Mucosa of rectum (tissue), 2 donors: Measurements from ENCODE around the gene POLR3A.

Source experiments
- H3K27ac ChIP-seq, 2 donors: one replicate each; pipeline ENCODE4 v1.7.0; 2013; ENCODE audit warnings: inconsistent platforms in 2 of 2, low read depth in 2 of 2, low read length in 2 of 2
- H3K27me3 ChIP-seq, 2 donors: one replicate each; pipeline ENCODE4 v1.7.0; 2013; ENCODE audit warnings: low read length in 2 of 2; ENCODE audit not compliant: control insufficient read depth in 2 of 2, insufficient read depth in 2 of 2
- H3K36me3 ChIP-seq, 2 donors: one replicate each; pipeline ENCODE4 v1.7.0; 2013; ENCODE audit warnings: low read length in 2 of 2; ENCODE audit not compliant: control insufficient read depth in 2 of 2, insufficient read depth in 2 of 2
- H3K4me1 ChIP-seq, 2 donors: one replicate each; pipeline ENCODE4 v1.7.0; 2013; ENCODE audit warnings: low read length in 2 of 2, mild to moderate bottlenecking in 1 of 2; ENCODE audit not compliant: control insufficient read depth in 2 of 2, insufficient read depth in 2 of 2
- H3K4me3 ChIP-seq, 2 donors: one replicate each; pipeline ENCODE4 v1.7.0; 2013; ENCODE audit warnings: low read length in 2 of 2
- H3K9ac ChIP-seq, 2 donors: one replicate each; pipeline ENCODE4 v1.7.0; 2013; ENCODE audit warnings: low read length in 2 of 2, low read depth in 1 of 2, mild to moderate bottlenecking in 1 of 2
- H3K9me3 ChIP-seq, 2 donors: one replicate each; pipeline ENCODE4 v1.7.0; 2013; ENCODE audit warnings: low read length in 2 of 2; ENCODE audit not compliant: control insufficient read depth in 2 of 2
- donor health status: healthy.
- donor health status: Normal muscosa, but diverticular disease.

POLR3A gene

GRCh38 chr10:78039743-78040142, 10.4 kb upstream of the POLR3A start:
- Histone ChIP-seq H3K4me3 (no peak overlapping the region), H3K36me3 (peaks cover 56 to 67% of the 10 kb centered on the region in 2 donors), H3K9ac (no peak overlapping the region), H3K4me1 (peaks cover 10 to 12% of the 10 kb centered on the region in 2 donors), H3K27ac (no peak overlapping the region), H3K27me3 (no peaks in the 10 kb centered on the region), H3K9me3 (no peaks in the 10 kb centered on the region)

- no peak overlapping the region for H3K4me3 ChIP-seq
- no peak overlapping the region for H3K9ac ChIP-seq
- H3K27ac ChIP-seq, result no peak overlapping the region
- peaks cover 14 to 17% of the 10 kb centered on the region in 2 donors for H3K4me1 ChIP-seq
- no peaks in the 10 kb centered on the region for H3K9me3 ChIP-seq
- no peaks in the 10 kb centered on the region for H3K27me3 ChIP-seq
- H3K36me3 ChIP-seq, result peaks cover 56 to 67% of the 10 kb centered on the region in 2 donors
These were observed 9.7 kb upstream of the POLR3A start for GRCh38 chr10:78038791-78039547.

- no peak overlapping the region for H3K9ac ChIP-seq
These were observed 8.8 kb upstream of the POLR3A start for GRCh38 chr10:78038105-78038504.

GRCh38 chr10:78035933-78036583, 6.7 kb upstream of the POLR3A start:
- Histone ChIP-seq H3K9ac (no peak overlapping the region), H3K36me3 (peaks cover 48 to 54% of the 10 kb centered on the region in 2 donors), H3K27me3 (no peaks in the 10 kb centered on the region), H3K27ac (no peak overlapping the region), H3K4me1 (peaks cover 14 to 17% of the 10 kb centered on the region in 2 donors), H3K4me3 (no peak overlapping the region), H3K9me3 (no peaks in the 10 kb centered on the region)

More at GRCh38 chr10:78038105-78038504, 8.8 kb upstream of the POLR3A start:
- Histone ChIP-seq H3K27ac (no peak overlapping the region), H3K9me3 (no peaks in the 10 kb centered on the region), H3K4me3 (no peak overlapping the region), H3K36me3 (peaks cover 56 to 67% of the 10 kb centered on the region in 2 donors), H3K27me3 (no peaks in the 10 kb centered on the region), H3K4me1 (peaks cover 14 to 17% of the 10 kb centered on the region in 2 donors)

- Histone ChIP-seq H3K27ac (no peak overlapping the region), H3K36me3 (peaks cover 42 to 48% of the 10 kb centered on the region in 2 donors), H3K9ac (peak overlapping the region; percentile 69 to 86), H3K4me3 (no peak overlapping the region), H3K27me3 (no peaks in the 10 kb centered on the region), H3K9me3 (no peaks in the 10 kb centered on the region), H3K4me1 (peaks cover 14 to 17% of the 10 kb centered on the region in 2 donors)
These were observed 6.1 kb upstream of the POLR3A start for GRCh38 chr10:78035437-78035836.

GRCh38 chr10:78035025-78035424, 5.7 kb upstream of the POLR3A start:
- Histone ChIP-seq H3K4me1 (peaks cover 14 to 17% of the 10 kb centered on the region in 2 donors), H3K27me3 (no peaks in the 10 kb centered on the region), H3K4me3 (peak overlapping the region; percentile 96 to 97), H3K36me3 (peaks cover 39 to 46% of the 10 kb centered on the region in 2 donors), H3K27ac (no peak overlapping the region), H3K9me3 (no peaks in the 10 kb centered on the region), H3K9ac (peak overlapping the region; percentile 69 to 86)

GRCh38 chr10:78033637-78034470, 4.5 kb upstream of the POLR3A start, which contains the start of gene RPS24:
TSS of gene RPS24 (plus strand) at chr10:78033863. CDS start at chr10:78033902, 39 bp downstream.
- Histone ChIP-seq H3K4me1 (peaks cover 15 to 21% of the 10 kb centered on the region in 2 donors), H3K9ac (peak within 1 kb of the TSS; percentile 69 to 86), H3K36me3 (peaks cover 28 to 34% of the 10 kb centered on the region in 2 donors), H3K27ac (peak within 1 kb of the TSS; percentile 69 to 70), H3K4me3 (peak within 1 kb of the TSS; percentile 96 to 97), H3K9me3 (no peaks in the 10 kb centered on the region), H3K27me3 (no peaks in the 10 kb centered on the region)

GRCh38 chr10:78033387-78033636, 4.0 kb upstream of the POLR3A start:
- H3K4me1 ChIP-seq, result peaks cover 21% of the 10 kb centered on the region in 2 donors
- H3K27ac ChIP-seq, result peak overlapping the region in 1 of 2 donors; percentile 28
- H3K4me3 ChIP-seq, result peak overlapping the region; percentile 96 to 97
- H3K9me3 ChIP-seq, result no peaks in the 10 kb centered on the region
- peaks cover 24 to 29% of the 10 kb centered on the region in 2 donors for H3K36me3 ChIP-seq
- H3K27me3 ChIP-seq, result no peaks in the 10 kb centered on the region
- H3K9ac ChIP-seq, result peak overlapping the region in 1 of 2 donors; percentile 28

GRCh38 chr10:78028438-78029268, 662 bp downstream of the POLR3A start:
- Histone ChIP-seq H3K9ac (peak overlapping the region; percentile 87 to 91), H3K27ac (peak overlapping the region; percentile 66 to 84), H3K27me3 (no peaks in the 10 kb centered on the region), H3K4me3 (peak overlapping the region; percentile 94 to 99), H3K36me3 (peaks cover 16 to 21% of the 10 kb centered on the region in 2 donors), H3K4me1 (peaks cover 9 to 11% of the 10 kb centered on the region in 2 donors), H3K9me3 (no peaks in the 10 kb centered on the region)
